GF-D8 (cell line): Measurements from ENCODE around the gene OR2A5.
"Not testable (repeated sequence)": the region's sequence is repeated elsewhere in the genome, so short reads cannot be mapped to it uniquely, and the experiment has no call there.

Experiments
- DNase-seq: peaks from one replicate; lab custom pipeline; 2025; lab: John Stamatoyannopoulos, UW

Gene OR2A5

GRCh38 chr7:144048648-144049047 lies at the start of gene OR2A5:
Gene OR2A5 (plus strand): TSS chr7:144048948. CDS start chr7:144050402, 1,454 bp downstream.
- DNase-seq, result no peak

- no peak for DNase-seq
Observed at GRCh38 chr7:144000020-144000419, 48.7 kb upstream of the OR2A5 start, which contains the start of gene OR6B1. Gene OR6B1 (plus strand): TSS chr7:144000320. CDS start chr7:144003997, 3,677 bp downstream.

DNA sequence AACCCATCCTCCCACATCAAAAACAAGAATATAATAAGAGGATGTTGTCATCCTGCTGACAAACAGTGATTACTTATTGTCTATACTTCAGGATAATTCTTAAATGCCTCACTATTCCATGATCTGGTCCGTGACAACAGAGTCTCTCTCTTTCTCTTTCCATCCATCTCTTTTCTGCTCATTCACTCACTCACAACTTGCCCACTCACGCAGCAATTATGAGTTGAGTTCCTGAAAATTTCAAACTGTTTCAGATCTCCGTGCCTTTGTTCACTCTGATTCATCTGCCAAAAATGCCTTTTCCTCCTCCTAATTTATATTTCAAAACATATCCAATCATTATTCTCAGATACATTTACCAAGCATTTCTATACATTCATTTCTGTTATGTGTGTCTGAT lies 47.2 kb upstream of the OR2A5 start:
- DNase-seq, result no peak

GRCh38 chr7:144004703-144005102 lies 44.0 kb upstream of the OR2A5 start:
- no peak for DNase-seq

GRCh38 chr7:144006029-144006691 lies 42.6 kb upstream of the OR2A5 start:
- DNase-seq, result no peak

DNA sequence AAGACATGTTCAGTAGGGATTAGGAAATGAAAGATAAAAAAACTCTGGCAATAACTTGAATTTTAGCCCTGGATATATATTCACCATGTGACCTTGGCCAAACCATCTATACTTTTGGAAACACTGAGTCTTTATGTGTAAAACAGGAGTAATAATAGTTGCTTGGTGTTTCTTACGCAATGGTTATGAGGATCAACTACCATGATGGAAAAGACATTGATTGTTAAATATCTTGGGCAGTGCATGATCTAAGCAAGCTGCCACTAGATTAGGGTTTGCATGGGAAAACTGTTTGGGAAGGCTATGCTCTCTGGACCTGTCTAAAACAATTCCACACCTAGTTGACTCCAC lies 42.1 kb upstream of the OR2A5 start:
- no peak for DNase-seq

- no peak for DNase-seq
Observed at GRCh38 chr7:144009361-144009760, 39.4 kb upstream of the OR2A5 start.

DNA sequence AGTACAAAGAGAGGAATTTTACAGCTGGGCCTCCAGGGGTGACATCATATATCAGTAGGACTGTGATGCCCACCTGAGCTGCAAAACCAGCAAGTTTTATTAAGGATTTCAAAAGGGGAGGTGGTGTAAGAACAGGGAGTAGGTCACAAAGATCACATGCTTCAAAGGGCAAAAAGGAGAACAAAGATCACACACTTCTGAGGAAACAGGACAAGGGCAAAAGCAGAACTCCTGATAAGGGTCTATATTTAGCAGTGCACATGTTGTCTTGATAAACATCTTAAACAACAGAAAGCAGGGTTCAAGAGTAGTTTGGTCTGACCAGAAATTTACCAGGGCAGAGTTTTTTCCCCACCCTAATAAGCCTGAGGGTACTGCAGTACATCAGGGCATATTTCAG lies 38.7 kb upstream of the OR2A5 start:
- DNase-seq, result peak; percentile 70

DNA sequence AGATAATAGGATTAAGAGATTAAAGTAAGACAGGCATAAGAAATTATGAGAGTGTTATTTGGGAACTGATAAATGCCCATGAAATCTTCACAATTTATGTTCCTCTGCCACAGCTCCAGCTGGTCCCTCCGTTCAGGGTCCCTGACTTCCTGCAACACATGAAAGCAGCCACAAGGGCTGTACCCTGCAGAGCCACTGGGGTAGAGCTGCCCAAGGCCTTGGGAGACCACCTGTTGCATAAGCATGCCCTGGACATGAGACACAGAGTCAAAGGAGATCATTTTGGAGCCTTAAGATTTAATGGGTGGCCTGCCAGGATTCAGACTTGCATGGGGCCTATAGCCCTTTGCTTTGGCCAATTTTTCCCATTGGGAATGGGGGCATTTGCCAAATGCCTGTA lies 37.9 kb upstream of the OR2A5 start:
- DNase-seq, result not testable (repeated sequence)

DNA sequence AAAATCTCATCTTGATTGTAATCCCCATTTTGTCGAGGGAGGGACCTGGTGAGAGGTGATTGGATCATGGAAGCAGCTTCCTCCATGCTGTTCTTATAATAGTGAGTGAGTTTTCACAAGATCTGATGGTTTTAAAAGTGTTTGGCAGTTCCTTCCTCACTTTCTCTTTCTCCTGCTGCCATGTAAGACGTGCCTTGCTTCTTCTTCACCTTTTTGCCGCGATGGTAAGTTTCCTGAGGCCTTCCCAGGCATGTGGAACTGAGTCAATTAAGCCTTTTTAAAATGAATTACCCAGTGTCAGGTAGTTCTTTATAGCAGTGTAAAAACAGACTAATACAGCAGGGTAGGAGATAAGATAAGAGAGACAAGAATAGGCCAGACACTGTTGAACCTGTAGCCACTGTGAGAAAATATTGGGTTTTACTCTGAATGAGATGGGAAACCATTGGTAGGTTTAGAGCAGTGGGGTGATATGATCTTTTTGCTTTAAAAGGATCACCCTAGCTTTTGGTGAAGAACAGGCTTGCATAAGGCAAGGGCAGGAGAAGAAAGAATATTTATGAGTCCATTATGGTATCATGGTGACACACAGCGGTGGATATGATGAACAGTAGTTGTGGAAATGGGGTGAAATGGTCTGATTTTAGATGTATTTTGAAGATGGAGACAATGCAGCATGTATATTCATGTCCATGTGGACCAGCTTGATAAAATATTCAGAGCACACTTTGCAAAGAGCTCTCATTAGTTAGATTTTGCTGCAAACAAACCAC lies 37.1 kb upstream of the OR2A5 start:
- no peak for DNase-seq

DNA sequence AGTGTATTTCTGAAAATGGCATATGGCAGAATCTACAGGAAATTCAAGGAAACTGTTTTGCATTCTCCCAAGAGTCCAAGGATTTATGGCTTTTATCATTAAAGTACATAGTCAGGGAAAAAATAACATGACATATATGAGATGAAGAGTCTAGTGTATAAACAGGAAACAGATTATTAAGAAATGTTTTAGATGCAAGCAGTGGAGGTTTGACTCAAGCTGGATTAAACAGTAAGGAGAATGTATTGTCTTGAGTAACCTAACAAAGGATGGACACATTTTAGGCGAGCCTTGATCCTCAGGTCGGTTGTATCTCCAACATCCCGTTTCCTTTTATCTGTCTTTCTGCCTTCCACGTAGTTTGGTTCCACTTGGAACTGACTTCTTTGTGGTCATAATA lies 30.7 kb upstream of the OR2A5 start:
- DNase-seq, result no peak

- no peak for DNase-seq
Observed at GRCh38 chr7:144019457-144019856, 29.3 kb upstream of the OR2A5 start.

GRCh38 chr7:144020340-144020739 lies 28.4 kb upstream of the OR2A5 start:
- DNase-seq, result no peak

DNA sequence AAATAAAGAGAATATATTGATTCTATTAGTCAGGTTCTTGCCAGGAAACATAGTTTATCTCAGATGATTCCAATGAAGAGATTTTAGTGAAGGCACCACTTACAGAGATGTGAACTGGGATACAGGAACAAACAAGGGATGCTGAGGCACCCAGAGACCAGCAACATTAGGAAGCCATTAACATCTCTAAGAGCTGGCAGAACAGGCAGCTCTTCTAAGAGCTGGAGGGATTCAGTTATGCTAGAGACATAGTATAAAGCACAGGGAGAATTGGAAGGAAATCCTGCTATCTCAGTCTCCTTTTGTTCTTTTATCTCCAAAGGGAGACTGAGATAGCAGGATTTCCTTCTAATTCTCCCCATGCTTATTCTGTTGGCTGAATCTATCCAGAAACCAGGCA lies 26.6 kb upstream of the OR2A5 start:
- no peak for DNase-seq

DNA sequence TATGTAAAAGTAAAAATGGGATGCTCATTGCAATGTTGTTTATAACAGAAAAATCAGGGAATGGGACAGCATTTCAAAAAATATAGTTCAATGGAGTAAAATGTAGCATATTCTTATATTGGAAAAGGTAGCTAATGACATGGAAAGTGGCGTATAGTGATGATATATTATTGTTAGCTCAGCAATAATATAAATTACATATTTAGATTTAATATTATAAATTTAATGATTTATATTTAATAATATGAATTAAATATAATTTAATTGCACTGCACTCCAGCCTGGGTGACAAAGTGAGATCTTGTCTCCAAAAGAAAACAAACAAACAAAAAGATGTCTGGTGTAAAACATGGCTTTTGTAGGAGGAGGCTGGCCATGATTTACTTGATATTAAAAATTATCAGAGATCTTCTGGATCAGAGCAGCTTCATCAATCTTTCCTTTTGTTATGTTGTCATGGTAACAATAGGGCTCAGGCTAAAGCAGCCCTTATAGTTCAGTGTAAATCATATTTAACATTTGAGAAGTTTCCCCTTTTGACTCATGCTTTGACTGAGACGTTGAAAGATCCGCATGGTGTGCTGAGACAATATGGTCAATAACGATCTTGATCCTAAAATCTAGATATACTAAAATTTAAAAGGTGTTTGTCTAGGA lies 25.4 kb upstream of the OR2A5 start:
- no peak for DNase-seq

DNA sequence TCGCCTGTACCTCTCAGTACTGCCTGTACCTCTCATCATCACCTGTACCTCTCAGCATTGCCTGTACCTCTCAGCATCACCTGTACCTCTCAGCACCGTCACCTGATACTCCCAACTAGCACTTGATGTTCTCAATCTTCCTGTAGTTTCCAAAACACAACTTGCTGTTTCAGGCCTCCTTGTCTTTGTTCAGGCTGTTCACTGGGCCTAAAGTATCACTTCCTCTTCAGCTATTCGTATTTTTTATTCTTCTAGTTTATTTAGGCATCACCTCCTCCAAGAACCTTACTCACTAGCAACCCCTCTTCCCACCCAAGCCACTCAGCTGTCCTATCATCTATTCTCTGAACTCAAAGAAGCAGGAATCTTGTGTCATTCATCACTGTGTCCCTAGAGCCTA lies 24.5 kb upstream of the OR2A5 start:
- DNase-seq, result no peak

DNA sequence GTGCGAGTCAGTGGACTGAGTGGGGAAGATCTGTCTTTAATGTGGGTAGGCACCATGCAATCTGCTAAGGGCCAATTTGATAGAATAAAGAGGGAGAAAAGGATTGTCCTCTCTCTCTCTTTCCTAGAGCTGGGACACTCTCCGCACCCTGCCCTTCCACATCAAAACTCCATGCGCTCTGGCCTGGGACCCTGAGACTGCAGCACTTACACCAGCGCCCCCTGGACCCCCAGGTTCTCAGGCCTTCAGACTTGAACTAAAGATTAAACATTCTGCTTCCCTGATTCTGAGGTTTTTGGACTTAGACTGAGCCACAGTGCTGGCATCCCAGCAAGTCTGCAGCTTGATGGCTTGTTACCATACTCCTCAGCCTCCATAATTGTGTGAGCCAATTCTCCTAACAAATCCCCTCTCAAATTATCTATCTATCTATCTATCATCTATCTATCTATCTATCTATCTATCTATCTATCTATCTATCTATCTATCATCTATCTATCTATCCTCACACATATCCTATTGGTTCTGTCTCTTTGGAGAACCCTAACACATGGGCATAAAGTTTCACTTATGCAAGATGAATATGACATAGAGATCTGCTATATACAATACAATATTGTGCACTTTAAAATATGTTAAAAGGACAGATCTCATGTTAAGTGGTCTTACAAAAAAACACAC lies 22.4 kb upstream of the OR2A5 start:
- DNase-seq, result no peak

- no peak for DNase-seq
Observed at GRCh38 chr7:144027070-144027469, 21.7 kb upstream of the OR2A5 start.

- no peak for DNase-seq
Observed at GRCh38 chr7:144027974-144028373, 20.8 kb upstream of the OR2A5 start.

GRCh38 chr7:144028547-144028946 lies 20.2 kb upstream of the OR2A5 start:
- no peak for DNase-seq

DNA sequence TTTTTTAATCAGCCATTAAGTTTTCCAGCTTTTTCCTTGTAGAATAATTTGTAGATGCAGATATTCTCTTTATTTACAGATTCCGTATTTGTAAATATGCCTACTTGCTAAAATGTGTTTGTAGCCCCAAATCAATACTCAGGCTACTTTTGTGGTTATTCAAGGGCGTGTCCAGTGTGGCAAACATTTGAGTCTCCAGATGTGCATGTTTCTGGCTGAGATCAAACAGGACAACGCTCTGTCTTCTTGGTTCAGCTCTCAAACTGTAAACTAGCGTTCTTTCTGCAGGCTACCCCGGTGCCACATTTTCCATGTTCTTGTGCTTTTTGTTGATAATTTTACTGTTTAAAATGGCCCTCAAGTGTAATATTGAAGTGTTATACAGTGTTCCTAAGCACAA lies 16.2 kb upstream of the OR2A5 start:
- no peak for DNase-seq

DNA sequence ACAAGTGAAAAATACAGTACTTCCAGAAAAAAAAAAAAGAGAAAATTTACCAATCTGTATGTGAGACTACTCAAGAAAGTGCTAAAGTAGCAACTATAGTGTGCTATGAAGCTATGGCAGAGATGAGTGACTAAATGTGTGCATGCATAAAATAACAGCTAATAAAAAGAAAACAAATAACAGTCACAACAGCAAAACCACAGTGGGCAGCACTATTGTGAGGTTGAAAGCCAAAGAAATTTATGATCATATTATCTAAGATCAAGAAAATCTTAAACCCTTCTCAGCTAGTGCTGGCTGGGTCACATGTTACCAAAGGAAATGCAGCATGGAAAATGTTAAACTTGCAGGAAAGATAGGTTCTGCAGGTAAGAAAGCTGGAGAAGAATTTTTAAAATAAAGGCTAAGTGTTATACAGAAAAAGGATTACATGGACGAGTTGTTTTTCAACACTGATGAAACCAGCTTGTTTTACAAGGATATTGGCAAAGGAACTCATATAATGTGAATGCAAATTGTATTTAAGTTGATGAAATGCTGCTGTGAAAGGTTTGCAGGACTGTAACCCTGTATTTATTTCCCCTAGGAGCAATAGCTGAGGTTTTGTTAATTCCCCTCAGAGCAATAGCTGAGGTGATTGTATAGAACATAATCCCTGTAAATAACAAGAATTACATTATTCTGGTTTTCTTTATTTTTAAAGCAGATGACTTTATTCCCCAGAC lies 15.6 kb upstream of the OR2A5 start:
- no peak for DNase-seq
